HG03457 (cell line): ENCODE data around the gene IQCM.
"Not testable (repeated sequence)": the region's sequence is repeated elsewhere in the genome, so short reads cannot be mapped to it uniquely, and the experiment has no call there.

Source experiments
- ATAC-seq: cut with Tn5 transposase; IDR thresholded peaks from one replicate; pipeline ENCODE4 v1.9.1; 2021; ENCODE audit warnings: moderate number of reproducible peaks; ENCODE audit not compliant: unreplicated experiment

The IQCM gene

DNA sequence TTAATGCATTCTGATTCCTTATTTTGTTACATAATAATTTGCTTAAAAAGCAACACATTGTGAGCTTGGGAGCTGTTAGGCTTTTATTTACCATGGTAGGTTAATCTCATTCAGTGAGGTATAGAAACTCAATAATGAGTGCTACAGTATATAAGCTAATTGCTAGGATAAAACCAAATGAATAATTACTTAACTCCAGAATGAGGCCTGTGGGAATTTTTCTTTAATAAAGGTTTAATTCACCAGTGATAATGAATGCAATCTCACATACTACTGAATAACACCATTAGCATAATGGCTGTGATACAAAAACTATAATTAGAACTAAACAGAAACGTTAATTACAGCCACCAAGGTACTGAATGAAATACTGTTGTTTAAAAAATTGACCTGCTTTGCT is 326.3 kb downstream of the IQCM start:
- no peak for ATAC-seq

GRCh38 chr4:149486861-149487260 is 328.8 kb downstream of the IQCM start:
- ATAC-seq: no peak

GRCh38 chr4:149468669-149469068 is 347.0 kb downstream of the IQCM start:
- ATAC-seq: not testable (repeated sequence)

GRCh38 chr4:149466446-149466845 is 349.2 kb downstream of the IQCM start:
- ATAC-seq: no peak

- ATAC-seq: no peak
These were observed 349.7 kb downstream of the IQCM start for GRCh38 chr4:149465955-149466354.

DNA sequence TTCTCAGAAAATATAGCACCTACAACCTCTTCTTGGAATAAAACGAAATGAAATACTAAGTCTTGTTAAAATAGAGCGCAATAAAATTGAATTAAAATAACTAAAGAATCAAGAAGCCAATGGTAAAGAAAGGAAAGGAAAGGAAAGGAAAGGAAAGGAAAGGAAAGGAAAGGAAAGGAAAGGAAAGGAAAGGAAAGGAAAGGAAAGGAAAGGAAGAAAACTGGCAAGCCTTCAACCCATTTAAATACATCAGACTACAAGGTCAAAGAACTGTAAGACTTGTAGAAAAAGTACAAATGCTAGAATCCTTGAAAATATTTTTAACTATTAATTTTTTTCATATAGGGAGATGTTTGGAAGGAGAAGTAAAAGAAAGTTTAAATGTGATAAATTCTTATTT is 372.1 kb downstream of the IQCM start:
- ATAC-seq: no peak

GRCh38 chr4:149441338-149441737 is 374.3 kb downstream of the IQCM start:
- no peak for ATAC-seq

DNA sequence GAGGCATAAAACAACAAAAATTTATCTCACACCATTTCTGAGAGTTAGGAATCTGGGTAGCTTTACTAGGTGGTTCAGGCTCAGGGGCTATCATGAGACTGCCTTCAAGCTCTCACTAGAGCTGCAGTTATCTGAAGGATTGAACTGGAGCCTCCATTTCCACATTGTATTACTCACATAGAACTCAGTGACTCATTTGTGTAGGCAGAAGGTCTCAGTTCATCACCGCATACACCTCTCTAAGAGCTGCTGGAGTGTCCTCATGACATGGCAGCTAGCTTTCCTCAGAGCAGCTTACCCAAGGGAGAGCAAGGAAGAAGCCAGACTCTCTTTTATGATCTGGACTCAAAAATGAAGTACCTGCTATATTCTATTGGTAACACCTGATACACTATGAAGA is 389.2 kb downstream of the IQCM start:
- no peak for ATAC-seq

DNA sequence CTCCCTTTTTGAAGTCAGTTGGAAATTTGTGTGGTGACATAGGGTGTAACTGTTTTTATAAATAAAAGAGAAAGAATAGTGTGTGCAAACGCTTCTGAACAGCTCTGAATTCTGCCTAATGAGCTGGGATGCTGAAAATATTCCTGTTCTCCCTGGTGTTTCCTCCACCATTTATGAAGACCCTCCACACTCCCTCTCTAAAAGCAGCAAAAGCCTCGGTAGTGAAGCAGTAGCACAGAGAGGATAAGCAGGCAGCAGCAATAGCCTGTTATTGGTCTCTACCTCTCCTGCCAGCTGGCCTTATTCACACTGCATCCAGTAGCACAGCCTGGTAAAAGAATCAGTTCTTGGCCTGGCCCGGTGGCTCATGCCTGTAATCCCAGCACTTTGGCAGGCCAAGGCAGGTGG is 406.1 kb downstream of the IQCM start:
- no peak for ATAC-seq

DNA sequence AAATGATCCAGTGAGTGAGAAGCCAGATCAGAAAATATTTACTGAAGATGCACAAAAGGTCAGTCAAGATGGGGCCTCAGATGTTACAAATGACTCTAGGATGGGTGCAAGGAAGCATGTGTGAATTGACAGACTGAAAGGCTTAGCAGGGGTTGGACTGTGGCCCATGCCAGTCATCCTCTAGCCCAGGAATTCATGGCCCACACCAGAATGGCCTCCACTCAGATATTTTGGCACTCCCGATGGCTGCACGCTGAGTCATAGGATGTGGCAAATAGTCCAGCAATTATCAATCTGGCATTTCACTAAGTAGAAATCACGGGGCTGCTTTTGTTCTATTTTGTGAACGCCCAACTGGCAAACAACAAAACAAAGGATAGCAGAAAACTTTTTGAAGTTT is 406.5 kb downstream of the IQCM start:
- ATAC-seq: no peak

- no peak for ATAC-seq
These were observed 411.5 kb downstream of the IQCM start for GRCh38 chr4:149404143-149404542.

DNA sequence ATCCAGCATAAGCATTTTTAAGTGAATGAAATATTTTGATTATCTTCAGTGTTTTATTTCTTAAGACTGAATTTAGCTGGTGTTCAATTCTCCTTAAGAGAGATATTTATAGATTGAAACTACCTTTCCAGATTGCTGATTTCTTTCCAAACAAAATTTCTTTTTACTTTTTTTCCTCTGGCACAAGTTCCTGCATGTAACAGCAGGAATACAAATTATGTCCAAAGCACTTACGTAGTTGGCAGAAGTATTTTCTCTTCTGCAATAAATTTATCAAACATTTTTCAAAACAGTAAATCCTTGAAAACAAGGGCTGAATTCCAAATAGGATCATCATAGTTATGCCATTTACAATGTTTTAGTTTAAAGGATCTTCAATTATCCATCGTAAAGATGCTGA is 412.6 kb downstream of the IQCM start:
- no peak for ATAC-seq

- ATAC-seq: no peak
These were observed 416.6 kb downstream of the IQCM start for GRCh38 chr4:149398993-149399392.

- peak; percentile 73 for ATAC-seq
These were observed 444.7 kb downstream of the IQCM start for GRCh38 chr4:149370785-149371420.

DNA sequence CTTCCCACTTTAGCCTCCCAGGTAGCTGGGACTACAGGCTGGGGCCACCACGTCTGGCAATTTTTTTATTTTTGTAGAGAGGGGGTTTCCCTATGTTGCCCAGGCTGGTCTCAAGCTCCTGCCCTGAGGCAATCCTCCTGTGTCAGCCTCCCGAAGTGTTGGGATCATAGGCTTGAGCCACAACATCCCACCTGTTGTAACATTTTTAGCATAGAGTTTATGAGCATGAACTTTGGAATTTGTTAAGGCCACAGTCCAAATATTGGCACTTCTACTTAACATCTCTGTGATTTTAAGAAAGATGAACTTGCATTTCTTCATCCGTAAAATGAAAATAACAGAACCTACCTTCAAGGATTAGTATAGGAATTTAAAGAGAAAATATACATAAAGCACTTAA is 445.6 kb downstream of the IQCM start:
- no peak for ATAC-seq

DNA sequence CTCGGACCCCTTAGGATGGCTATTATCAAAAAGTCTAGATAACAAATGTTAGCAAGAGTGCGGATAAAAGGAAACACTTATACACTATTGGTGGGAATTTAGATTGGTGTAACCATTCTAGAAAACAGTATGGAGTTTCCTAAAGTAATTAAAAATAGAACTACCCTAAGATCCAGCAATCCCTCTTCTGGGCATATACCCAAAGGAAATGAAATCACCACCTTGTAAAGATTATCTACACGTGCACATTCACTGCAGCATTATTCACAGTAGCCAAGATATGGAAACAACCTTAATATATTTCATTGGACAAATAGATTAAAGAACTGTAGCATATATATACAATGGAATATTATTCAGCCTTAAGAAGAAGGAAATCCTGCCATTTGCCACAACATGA is 462.4 kb downstream of the IQCM start:
- no peak for ATAC-seq

DNA sequence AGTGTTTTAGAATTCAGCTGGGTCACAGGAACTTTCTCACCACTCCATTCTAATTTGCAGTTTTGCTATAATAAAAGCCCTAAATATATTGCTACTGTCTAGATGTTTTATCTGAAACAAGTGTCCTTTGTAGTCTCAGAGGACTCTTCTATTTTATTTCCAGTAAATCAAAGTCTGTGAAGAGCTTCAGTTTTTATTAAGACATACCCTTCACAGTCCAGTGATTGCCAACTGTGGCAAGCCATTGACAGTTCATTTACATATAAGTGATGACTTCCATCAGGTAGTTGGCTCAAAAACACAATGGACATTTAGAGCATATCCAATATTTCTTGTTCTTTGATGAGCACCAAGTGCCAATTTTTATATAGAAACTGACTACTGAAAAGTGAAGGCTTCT is 466.1 kb downstream of the IQCM start:
- ATAC-seq: no peak

GRCh38 chr4:149347139-149347538 is 468.5 kb downstream of the IQCM start:
- no peak for ATAC-seq

DNA sequence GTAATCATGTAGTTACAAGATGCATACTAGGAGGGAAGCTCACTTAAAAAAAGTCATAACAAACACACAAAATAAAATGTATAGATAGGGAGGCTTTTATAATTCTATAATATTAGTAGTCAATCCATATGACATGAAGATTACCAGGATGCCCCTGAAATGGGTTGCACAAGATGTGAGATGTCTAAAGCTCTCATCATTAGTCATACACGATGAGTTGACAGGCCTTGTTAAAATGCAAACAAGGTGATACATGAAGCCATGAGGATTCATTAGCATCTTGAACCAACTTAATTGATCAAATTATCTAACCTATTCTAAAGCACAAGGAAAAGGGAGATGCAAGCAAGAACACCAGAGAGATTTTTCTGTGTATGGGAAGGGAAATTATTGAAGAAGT is 470.2 kb downstream of the IQCM start:
- ATAC-seq: no peak

DNA sequence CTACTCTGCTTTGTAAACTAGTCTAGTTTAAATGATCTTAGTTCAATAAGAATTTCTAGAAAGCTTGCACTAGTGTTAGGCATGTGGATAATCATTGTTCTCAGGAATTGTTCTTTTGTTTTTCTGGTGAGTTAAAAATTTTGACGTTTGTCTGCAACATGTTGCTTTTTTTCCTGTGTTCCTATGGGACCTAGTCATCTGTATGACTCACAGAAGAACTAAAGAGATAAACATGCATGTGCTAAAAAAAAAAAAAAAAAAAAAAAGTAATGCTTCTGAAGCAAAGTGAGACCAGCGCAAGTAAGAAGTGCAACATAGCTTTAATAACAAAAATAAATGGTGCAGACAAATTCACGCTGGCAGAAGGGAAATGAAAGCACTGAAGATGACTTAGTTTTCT is 471.2 kb downstream of the IQCM start:
- ATAC-seq: no peak

DNA sequence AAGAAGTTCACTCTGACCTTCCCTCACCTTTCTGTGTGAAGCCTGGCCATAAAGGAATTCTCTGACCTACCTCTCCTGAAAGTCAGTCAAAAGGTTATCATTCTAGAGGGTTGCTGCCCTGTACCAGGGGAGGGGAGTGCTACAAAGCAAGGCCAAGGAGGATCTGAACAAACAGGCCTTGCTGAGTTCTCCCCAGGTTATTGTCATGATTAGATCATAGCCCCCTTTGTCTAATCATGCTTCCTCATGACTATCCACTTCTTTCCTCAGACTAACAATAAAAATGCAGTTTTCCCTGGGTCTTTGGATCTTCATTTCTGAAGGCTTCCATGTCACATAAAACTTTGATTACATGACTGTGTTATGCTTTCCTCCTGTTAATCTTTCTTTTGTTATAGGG is 472.0 kb downstream of the IQCM start:
- ATAC-seq: no peak

DNA sequence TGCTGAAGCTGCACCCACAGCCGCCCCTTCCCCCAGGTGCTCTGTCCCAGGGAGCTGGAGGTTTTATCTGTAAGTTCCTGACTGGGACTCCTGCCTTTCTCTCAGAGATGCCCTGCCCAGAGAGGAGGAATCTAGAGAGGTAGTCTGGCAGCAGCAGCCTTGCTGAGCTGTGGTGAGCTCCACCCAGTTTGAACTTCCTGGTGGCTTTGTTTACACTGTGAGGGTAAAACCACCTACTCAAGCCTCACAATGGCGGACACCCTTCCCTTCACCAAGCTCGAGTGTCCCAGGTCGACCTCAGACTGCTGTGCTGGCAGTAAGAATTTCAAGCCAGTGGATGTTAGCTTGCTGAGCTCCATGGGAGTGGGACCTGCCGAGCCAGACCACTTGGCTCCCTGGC is 474.5 kb downstream of the IQCM start:
- not testable (repeated sequence) for ATAC-seq

- ATAC-seq: no peak
These were observed 487.5 kb downstream of the IQCM start for GRCh38 chr4:149328161-149328560.
